GM19351 (cell line): ENCODE data around the gene KRT81.
"Not testable (repeated sequence)": the region's sequence is repeated elsewhere in the genome, so short reads cannot be mapped to it uniquely, and the experiment has no call there.

ENCODE experiments used
- ATAC-seq: cut with Tn5 transposase; IDR thresholded peaks from one replicate; pipeline ENCODE4 v1.9.1; 2021; ENCODE audit warnings: mild to moderate bottlenecking, moderate library complexity; ENCODE audit not compliant: unreplicated experiment

The KRT81 gene

DNA sequence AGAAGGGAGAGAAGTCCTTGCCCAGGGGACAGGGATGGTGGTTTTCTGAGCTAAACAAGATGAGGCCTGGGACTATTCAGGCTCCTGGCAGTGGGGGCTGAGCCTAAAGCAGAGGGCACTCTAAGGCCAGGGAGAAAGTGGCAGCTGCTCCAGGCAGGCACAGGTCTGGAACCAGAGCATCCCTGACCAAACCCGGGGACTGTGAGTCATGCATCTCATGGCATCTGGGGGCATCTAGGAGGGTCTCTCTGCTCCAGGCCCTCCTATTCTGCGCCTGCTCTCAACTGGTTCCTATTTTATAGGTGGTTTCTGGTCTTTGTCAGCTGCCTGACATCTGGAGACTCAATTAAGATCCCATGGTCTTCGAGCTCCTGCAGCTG, 46.7 kb downstream of the KRT81 start:
- ATAC-seq = no peak

- ATAC-seq = peak; percentile 91
Observed at GRCh38 chr12:52243856-52244614, 47.3 kb downstream of the KRT81 start.

DNA sequence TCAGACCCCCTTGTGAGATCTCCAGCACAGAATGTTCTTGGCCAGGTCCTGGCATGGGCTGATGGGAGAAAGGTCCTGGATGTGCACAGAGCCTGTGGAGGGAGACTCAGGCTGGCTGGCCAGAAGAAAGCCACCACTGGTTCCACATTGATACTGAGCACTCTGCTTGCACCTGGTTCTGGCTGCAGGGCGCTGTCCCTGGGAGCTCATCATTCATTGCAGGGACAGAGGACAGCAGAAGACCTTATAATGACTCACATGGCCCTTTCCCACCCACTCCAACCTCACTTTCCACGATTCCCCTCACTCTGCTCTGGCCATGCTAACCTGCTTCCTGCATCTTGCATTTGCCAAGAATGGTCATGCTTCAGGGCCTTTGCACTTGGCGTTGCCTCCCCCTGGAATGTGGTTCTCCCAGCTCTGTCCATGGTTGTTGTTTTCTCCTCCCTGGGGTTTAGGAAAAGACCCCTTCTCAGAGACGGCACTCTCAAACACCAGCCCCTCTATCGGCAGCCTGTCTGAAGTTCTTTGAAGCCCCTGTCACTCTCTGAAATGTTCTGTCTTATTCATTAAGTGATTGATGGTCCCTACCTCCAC, 48.0 kb downstream of the KRT81 start:
- no peak for ATAC-seq

- no peak for ATAC-seq
Observed at GRCh38 chr12:52242442-52243258, 48.7 kb downstream of the KRT81 start.

GRCh38 chr12:52241205-52241842, 50.0 kb downstream of the KRT81 start:
- ATAC-seq = no peak

- not testable (repeated sequence) for ATAC-seq
Observed at GRCh38 chr12:52240247-52240646, 51.1 kb downstream of the KRT81 start.

DNA sequence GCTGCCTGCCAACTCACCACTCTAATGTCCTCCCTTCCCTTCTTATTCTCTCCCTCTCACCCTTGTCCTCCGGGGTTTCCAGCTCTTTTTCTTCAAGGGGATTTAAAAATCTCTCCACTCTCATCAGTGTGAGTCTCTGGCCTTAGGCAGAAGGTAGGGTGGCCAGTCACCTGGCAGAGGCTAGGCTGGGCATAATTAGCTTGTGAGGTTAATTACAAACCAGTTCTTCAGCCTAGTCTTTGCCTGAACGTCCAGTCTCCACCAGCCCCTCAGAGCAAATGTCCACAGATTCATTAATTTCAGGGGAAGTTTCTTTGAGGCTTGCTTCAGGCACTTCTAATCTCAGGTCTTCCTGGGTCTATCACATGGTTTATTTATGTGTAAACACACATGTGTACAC, 51.6 kb downstream of the KRT81 start:
- ATAC-seq = no peak

GRCh38 chr12:52238916-52239646, 52.3 kb downstream of the KRT81 start:
- no peak for ATAC-seq

GRCh38 chr12:52238207-52238840, 53.0 kb downstream of the KRT81 start:
- ATAC-seq = no peak

DNA sequence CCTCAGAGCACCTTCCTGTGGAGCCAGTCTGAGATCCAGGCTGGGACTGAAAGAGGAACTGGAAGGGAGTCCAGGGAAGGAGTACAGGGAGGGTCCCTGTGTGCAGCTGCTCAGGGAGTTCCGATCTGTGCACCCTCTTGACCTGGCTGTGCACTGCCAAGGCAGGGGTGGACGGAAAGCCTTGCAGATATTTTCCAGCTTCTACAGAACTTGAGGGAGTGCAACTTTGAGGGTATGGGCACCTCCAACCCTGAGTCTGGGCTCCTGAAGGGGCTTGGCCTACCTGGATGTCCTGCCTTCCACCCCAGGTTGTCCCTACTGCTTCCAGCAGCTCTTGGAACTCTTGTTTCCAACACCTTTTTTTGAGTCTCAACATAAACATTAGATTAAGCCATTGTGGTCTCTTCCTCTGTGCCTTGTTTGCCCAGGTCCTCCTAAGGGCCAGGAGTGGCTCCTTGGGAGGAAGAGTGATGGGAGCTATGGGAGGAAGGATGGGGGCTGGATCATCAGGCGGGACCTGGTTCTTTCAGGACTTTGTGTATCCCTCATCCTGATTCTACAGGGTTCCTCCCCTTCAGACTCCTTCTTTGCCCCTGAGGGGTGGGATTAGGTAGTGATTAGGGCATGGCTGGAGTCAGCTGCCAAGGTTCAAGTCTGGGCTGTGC, 54.8 kb downstream of the KRT81 start:
- no peak for ATAC-seq
